MM.1S (cell line): ENCODE measurements around the gene BEND6.

Experiments
- DNase-seq: peaks from one replicate; pipeline ENCODE4 v3.0.0-alpha.2; 2015
- H2AFZ ChIP-seq: fragments of 300-600 bp; sonication (generic); 2 replicates; pipeline ENCODE4 v1.6.0; 2016; ENCODE audit warnings: antibody characterized with exemption, low read length
- H3F3A ChIP-seq: fragments of 300-600 bp; sonication (generic); 2 replicates; pipeline ENCODE4 v1.6.1; 2016; ENCODE audit warnings: mild to moderate bottlenecking, antibody characterized with exemption, low read length, moderate library complexity, mixed read lengths; ENCODE audit not compliant: insufficient read depth
- H3K27ac ChIP-seq: fragments of 300-600 bp; sonication (generic); 2 replicates; pipeline ENCODE4 v1.5.1; 2016; ENCODE audit warnings: mild to moderate bottlenecking, low read length
- H3K27me3 ChIP-seq: fragments of 300-600 bp; sonication (generic); replicated peaks from 2 replicates; pipeline ENCODE4 v1.6.0; 2016; ENCODE audit warnings: low read length; ENCODE audit not compliant: insufficient read depth
- H3K36me3 ChIP-seq: fragments of 300-600 bp; sonication (generic); replicated peaks from 2 replicates; pipeline ENCODE4 v1.6.1; 2016; ENCODE audit warnings: mild to moderate bottlenecking, low read length, mixed read lengths; ENCODE audit not compliant: insufficient read depth
- H3K4me1 ChIP-seq: fragments of 300-600 bp; sonication (generic); 2 replicates; pipeline ENCODE4 v1.6.1; 2016; ENCODE audit warnings: low read length, mixed read lengths
- H3K4me2 ChIP-seq: fragments of 300-600 bp; sonication (generic); 2 replicates; pipeline ENCODE4 v1.6.0; 2016; ENCODE audit warnings: low read depth, low read length
- H3K4me3 ChIP-seq: fragments of 300-600 bp; sonication (generic); 2 replicates; pipeline ENCODE4 v1.5.1; 2016; ENCODE audit warnings: low read length, mixed read lengths
- H3K79me2 ChIP-seq: fragments of 300-600 bp; sonication (generic); 2 replicates; pipeline ENCODE4 v1.6.1; 2016; ENCODE audit warnings: mixed run types, low read length, mixed read lengths
- H3K9ac ChIP-seq: fragments of 300-600 bp; sonication (generic); 2 replicates; pipeline ENCODE4 v1.6.1; 2016; ENCODE audit warnings: low read length, mixed read lengths
- H3K9me2 ChIP-seq: fragments of 300-600 bp; sonication (generic); replicated peaks from 2 replicates; pipeline ENCODE4 v1.6.1; 2016; ENCODE audit warnings: mild to moderate bottlenecking, low read length, mixed read lengths; ENCODE audit not compliant: insufficient read depth
- H3K9me3 ChIP-seq: fragments of 300-600 bp; sonication (generic); replicated peaks from 2 replicates; pipeline ENCODE4 v1.6.1; 2016; ENCODE audit warnings: mild to moderate bottlenecking, low read length, mixed read lengths; ENCODE audit not compliant: insufficient read depth
- H4K20me1 ChIP-seq: fragments of 300-600 bp; sonication (generic); 2 replicates; pipeline ENCODE4 v1.6.1; 2016; ENCODE audit warnings: mild to moderate bottlenecking, low read length, moderate library complexity, mixed read lengths; ENCODE audit not compliant: insufficient read depth
- CTCF ChIP-seq: fragments of 300-600 bp; sonication (generic); IDR thresholded peaks from 2 replicates; pipeline ENCODE4 v1.5.1; 2016; ENCODE audit warnings: antibody characterized with exemption, low read length, mixed read lengths
- EZH2 ChIP-seq: fragments of 300-600 bp; sonication (generic); optimal IDR thresholded peaks from 2 replicates; pipeline ENCODE3; 2017; ENCODE audit warnings: low read depth, mild to moderate bottlenecking, antibody characterized with exemption, low read length, mixed read lengths
- EZH2phosphoT487 ChIP-seq: fragments of 300-600 bp; sonication (generic); IDR thresholded peaks from 2 replicates; pipeline ENCODE4 v1.6.1; 2018; ENCODE audit warnings: antibody characterized with exemption, low read length

BEND6 gene

GRCh38 chr6:56970849-56971248, 15.9 kb downstream of the BEND6 start:
- H4K20me1 ChIP-seq, result no peaks in the 10 kb centered on the region
- DNase-seq, result no peak
- H3K9me2 ChIP-seq, result no peaks in the 10 kb centered on the region
- H3K9ac ChIP-seq, result no peak overlapping the region
- no peak overlapping the region for H3K27ac ChIP-seq
- H3F3A ChIP-seq, result 0 out of 2 replicates have a peak, but pooled peaks cover 4% of the 10 kb centered on the region
- no peaks in the 10 kb centered on the region for H3K36me3 ChIP-seq
- H3K4me2 ChIP-seq, result no peak overlapping the region
- H3K4me1 ChIP-seq, result peaks cover 11% of the 10 kb centered on the region
- no peak overlapping the region for H3K4me3 ChIP-seq
- no peaks in the 10 kb centered on the region for H3K9me3 ChIP-seq
- H3K27me3 ChIP-seq, result no peaks in the 10 kb centered on the region
- H2AFZ ChIP-seq, result no peak overlapping the region
- H3K79me2 ChIP-seq, result no peaks in the 10 kb centered on the region
- TF ChIP-seq EZH2phosphoT487 (no peak), CTCF (no peak), EZH2 (no peak)

- Histone ChIP-seq H4K20me1 (no peaks in the 10 kb centered on the region), H3K9me2 (no peaks in the 10 kb centered on the region), H3K4me1 (peaks cover 13% of the 10 kb centered on the region), H3K9ac (no peak overlapping the region), H3K4me3 (no peak overlapping the region), H3K27ac (no peak overlapping the region), H2AFZ (no peak overlapping the region), H3K79me2 (no peaks in the 10 kb centered on the region), H3K36me3 (no peaks in the 10 kb centered on the region), H3K9me3 (no peaks in the 10 kb centered on the region), H3K4me2 (no peak overlapping the region), H3F3A (0 out of 2 replicates have a peak, but pooled peaks cover 4% of the 10 kb centered on the region), H3K27me3 (no peaks in the 10 kb centered on the region)
- TF ChIP-seq EZH2 (no peak), CTCF (no peak), EZH2phosphoT487 (no peak)
- no peak for DNase-seq
Observed at GRCh38 chr6:56977192-56977591, 22.3 kb downstream of the BEND6 start.

GRCh38 chr6:56978530-56978929, 23.6 kb downstream of the BEND6 start:
- Histone ChIP-seq H3K4me3 (no peak overlapping the region), H3K27me3 (no peaks in the 10 kb centered on the region), H4K20me1 (no peaks in the 10 kb centered on the region), H3K4me2 (no peak overlapping the region), H3K9ac (no peak overlapping the region), H3K4me1 (peaks cover 3% of the 10 kb centered on the region; the same call in 1 of the 2 replicates), H3F3A (no peaks in the 10 kb centered on the region), H2AFZ (no peak overlapping the region), H3K27ac (no peak overlapping the region), H3K9me3 (no peaks in the 10 kb centered on the region), H3K36me3 (no peaks in the 10 kb centered on the region), H3K79me2 (no peaks in the 10 kb centered on the region), H3K9me2 (no peaks in the 10 kb centered on the region)
- TF ChIP-seq EZH2phosphoT487 (no peak), CTCF (no peak), EZH2 (no peak)
- no peak for DNase-seq

GRCh38 chr6:56984361-56984760, 29.5 kb downstream of the BEND6 start:
- no peak overlapping the region for H3K9ac ChIP-seq
- H3K9me2 ChIP-seq, result no peaks in the 10 kb centered on the region
- H4K20me1 ChIP-seq, result no peaks in the 10 kb centered on the region
- no peak for DNase-seq
- no peak overlapping the region for H3K4me2 ChIP-seq
- no peak overlapping the region for H2AFZ ChIP-seq
- H3K9me3 ChIP-seq, result no peaks in the 10 kb centered on the region
- H3K27me3 ChIP-seq, result no peaks in the 10 kb centered on the region
- H3K4me1 ChIP-seq, result no peaks in the 10 kb centered on the region
- H3K36me3 ChIP-seq, result no peaks in the 10 kb centered on the region
- no peaks in the 10 kb centered on the region for H3F3A ChIP-seq
- no peak for TF ChIP-seq CTCF
- TF ChIP-seq EZH2, result no peak
- no peak for TF ChIP-seq EZH2phosphoT487
- no peaks in the 10 kb centered on the region for H3K79me2 ChIP-seq
- no peak overlapping the region for H3K4me3 ChIP-seq
- no peak overlapping the region for H3K27ac ChIP-seq
